Coronary artery (tissue), 2 donors: ENCODE measurements around the gene THOP1.

Experiments used
- DNase-seq: peaks from one replicate; pipeline ENCODE4 v3.0.0-alpha.2; 2017; ENCODE audit warnings: low spot score
- H3K27ac ChIP-seq, 2 donors: fragments of 200-600 bp; sonication (generic); one replicate each; pipeline ENCODE4 v1.5.1; 2016 to 2019
- H3K4me3 ChIP-seq: fragments of 200-600 bp; sonication (generic); 2 replicates; pipeline ENCODE4 v1.5.1; 2016; ENCODE audit warnings: mild to moderate bottlenecking, moderate library complexity
- TF ChIP-seq, protein P1 (sequence below): fragments of 200-600 bp; sonication (generic); IDR thresholded peaks from one replicate; pipeline ENCODE4 v1.5.1; 2019; ENCODE audit warnings: antibody characterized with exemption

THOP1 gene

DNA sequence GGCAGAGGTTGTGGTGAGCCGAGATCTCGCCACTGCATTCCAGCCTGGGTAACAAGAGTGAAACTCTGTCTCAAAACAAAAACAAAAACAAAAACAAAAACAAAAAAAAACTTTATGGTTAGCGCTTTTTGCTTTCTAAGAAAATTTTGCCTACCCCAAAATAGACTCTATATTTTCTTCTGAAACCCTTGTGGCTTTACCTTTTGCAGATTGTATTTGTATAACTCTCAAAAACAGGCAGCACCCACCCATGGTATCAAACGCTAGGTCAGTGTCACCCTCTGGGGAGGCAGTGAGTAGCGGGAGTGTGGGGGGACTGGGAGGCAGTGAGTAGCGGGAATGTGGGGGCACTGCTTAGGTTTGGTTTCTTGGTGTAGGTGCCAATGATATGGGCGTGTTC lies 38.0 kb upstream of the THOP1 start:
- Histone ChIP-seq H3K4me3 (no peak overlapping the region), H3K27ac (no peak overlapping the region)
- TF ChIP-seq, protein P1, sequence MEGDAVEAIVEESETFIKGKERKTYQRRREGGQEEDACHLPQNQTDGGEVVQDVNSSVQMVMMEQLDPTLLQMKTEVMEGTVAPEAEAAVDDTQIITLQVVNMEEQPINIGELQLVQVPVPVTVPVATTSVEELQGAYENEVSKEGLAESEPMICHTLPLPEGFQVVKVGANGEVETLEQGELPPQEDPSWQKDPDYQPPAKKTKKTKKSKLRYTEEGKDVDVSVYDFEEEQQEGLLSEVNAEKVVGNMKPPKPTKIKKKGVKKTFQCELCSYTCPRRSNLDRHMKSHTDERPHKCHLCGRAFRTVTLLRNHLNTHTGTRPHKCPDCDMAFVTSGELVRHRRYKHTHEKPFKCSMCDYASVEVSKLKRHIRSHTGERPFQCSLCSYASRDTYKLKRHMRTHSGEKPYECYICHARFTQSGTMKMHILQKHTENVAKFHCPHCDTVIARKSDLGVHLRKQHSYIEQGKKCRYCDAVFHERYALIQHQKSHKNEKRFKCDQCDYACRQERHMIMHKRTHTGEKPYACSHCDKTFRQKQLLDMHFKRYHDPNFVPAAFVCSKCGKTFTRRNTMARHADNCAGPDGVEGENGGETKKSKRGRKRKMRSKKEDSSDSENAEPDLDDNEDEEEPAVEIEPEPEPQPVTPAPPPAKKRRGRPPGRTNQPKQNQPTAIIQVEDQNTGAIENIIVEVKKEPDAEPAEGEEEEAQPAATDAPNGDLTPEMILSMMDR: no peak
- DNase-seq: no peak

DNA sequence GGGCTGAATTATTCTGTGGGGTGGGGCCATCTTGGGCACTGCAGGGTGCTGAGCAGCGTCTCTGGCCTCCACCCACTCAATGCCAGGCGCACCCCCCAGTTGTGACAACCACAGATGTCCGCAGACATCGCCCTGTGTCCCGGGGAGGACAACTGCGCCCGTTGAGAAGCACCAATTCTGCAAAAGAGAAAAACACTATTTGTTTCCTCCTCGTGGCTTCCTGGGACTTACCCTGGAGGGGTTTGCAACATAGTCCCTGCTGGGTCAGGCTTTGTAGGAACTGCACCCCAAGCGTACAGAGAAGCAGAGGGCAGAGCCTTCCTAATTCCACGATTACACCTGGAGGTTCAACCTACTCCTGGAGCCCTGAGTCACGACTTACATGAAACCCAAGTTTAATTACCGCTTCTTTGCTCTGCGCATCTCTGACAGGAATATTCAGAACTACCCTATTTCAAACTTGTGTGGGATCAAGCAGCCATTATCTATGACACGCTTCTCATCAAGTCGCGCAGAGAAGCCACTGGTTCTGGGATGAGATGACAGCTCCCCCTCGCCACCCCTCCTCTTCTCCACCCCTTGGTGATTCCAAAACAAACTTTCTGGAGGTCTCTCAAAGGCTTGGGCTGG lies 34.4 kb upstream of the THOP1 start:
- DNase-seq: no peak
- H3K4me3 ChIP-seq: no peak overlapping the region
- no peak overlapping the region for H3K27ac ChIP-seq
- TF ChIP-seq, protein P1: no peak

DNA sequence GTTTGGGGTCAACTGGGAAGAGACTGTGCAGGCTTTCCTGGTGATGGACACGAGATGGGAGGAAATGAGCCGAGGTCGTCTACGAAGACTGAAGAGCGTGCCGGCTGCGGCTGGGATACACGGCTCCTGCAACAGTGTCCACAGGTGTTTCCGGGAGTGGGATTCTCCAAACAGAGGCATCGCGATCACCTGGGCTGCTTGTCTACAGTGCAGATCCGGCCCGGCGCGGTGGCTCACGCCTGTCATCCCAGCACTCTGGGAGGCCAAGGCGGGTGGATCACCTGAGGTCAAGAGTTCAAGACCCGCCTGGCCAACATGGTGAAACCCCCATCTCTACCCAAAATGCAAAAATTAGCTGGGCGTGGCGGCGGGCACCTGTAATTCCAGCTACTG lies 33.9 kb upstream of the THOP1 start:
- TF ChIP-seq, protein P1: no peak
- DNase-seq: no peak
- H3K27ac ChIP-seq: no peak overlapping the region
- H3K4me3 ChIP-seq: no peak overlapping the region

DNA sequence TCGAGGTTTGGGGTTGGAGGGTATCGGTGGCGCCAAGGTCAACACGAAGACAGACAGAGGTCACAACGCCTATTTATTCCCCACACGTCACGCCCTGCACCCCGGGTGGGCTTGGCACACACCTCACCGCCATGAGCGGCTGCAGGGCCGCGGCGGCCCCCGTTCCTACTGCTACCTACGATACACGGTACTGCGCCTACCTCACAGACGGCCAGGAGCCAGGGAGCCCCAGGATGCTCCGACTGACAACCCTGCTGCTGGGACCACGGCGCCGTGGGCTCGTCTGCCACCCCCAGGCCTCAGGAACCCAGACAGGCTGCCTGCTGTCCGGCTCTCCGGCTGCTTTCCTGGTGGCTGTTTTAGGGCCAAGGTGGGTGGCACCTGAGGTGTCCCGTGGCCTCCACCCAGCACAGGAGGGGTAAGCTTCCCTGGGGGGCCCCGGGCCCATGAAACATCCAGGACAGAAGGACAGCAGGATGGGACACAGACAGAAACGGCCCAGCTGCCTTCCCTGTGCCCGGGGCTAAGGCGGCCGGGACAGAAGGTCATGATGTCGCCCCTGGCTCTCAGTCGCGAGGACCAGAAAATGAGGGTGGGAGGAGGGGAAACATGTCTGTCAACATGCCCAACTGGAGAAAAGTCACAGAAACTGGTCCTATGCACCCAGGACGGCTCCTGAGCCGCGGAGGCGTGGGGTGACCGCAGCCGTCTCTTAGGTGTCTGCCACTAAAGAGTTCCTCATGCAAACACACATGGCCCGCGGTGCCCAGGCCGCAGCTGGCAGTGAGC lies 30.4 kb upstream of the THOP1 start:
- Histone ChIP-seq H3K4me3 (no peak overlapping the region), H3K27ac (no peak overlapping the region)
- TF ChIP-seq, protein P1: no peak
- DNase-seq: no peak

DNA sequence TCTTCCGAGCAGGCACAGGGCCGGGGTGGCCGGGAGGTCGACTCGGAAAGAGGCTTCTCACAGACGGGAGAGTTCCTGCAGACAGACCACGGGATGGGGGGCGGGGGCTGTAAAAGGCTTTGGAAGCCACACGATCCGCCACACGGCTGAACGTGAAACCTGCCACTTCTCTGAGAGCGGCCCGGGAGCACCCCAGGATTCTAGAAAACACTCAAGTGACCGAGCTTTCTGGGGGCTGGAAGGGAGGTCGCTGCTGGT lies 29.9 kb upstream of the THOP1 start:
- TF ChIP-seq, protein P1: no peak
- no peak for DNase-seq
- no peak overlapping the region for H3K27ac ChIP-seq
- no peak overlapping the region for H3K4me3 ChIP-seq

DNA sequence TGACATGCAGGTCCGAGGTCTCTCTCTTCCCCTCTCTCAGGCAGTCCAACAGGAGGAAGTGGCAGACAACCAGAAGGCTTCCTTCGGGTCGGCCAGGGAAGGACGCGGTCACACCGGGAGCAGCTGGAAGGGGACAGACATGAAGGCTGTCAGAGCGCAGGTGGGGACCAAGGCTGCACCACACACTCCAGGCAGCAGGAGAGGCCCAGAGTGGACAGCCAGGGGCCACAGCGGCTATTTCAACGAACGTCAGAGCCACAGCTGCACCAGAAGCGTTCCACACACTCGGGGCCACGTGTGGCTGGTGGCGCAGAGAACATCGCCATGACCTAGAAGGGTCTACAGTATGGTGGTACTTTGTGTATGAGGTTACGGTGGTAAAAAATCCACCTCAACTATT lies 29.5 kb upstream of the THOP1 start:
- H3K27ac ChIP-seq: no peak overlapping the region
- no peak overlapping the region for H3K4me3 ChIP-seq
- no peak for DNase-seq
- TF ChIP-seq, protein P1: no peak

DNA sequence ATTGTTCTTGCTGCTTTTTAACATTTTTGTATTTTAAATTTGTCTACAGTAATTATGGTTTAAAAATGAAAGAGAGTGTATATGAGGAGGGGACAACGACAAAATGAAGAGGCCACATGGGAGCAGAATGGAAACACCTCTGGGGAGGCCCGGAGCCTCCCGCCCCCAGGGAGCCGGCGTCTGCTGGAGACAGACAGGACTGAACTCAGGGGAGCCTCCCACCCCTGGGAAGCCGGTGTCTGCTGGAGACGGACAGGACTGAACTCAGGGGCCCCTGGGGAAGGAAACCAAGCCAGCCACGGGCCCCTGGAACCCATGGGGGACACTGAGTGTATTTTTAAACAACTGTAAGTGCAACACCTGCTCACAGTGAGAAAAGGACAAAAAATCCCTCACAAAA lies 28.8 kb upstream of the THOP1 start:
- TF ChIP-seq, protein P1: no peak

More for the DNA sequence above, 28.8 kb upstream of the THOP1 start:
- no peak overlapping the region for H3K27ac ChIP-seq
- DNase-seq: no peak
- no peak overlapping the region for H3K4me3 ChIP-seq
